H9 (cell line): ENCODE measurements around the gene CLEC17A. TPM values are rescaled to one million over a fixed set of nuclear protein-coding genes. Genes with fewer than 3 reads are reported as not detected.

Experiments used
- DNase-seq: peaks from one replicate; pipeline ENCODE4 v3.0.0-alpha.2; 2017
- H2AFZ ChIP-seq: one replicate; pipeline ENCODE4 v1.6.1; 2013; ENCODE audit warnings: mild to moderate bottlenecking, low read length, control low read depth, moderate library complexity
- H2AK5ac ChIP-seq: 2 replicates; pipeline ENCODE4 v1.6.1; 2013; ENCODE audit warnings: low read length, control low read depth, mixed read lengths; ENCODE audit not compliant: insufficient read length
- H2BK120ac ChIP-seq: one replicate; pipeline ENCODE4 v1.6.1; 2013; ENCODE audit warnings: low read depth, mild to moderate bottlenecking, low read length, control low read depth, inconsistent platforms; ENCODE audit not compliant: poor library complexity, severe bottlenecking
- H2BK12ac ChIP-seq: 2 replicates; pipeline ENCODE4 v1.6.1; 2013; ENCODE audit warnings: low read length, control low read depth, mixed read lengths, low read depth; ENCODE audit not compliant: insufficient read length
- H2BK15ac ChIP-seq: 2 replicates; pipeline ENCODE4 v1.6.1; 2013; ENCODE audit warnings: low read depth, low read length, control low read depth
- H2BK20ac ChIP-seq: one replicate; pipeline ENCODE4 v1.6.1; 2013; ENCODE audit warnings: low read depth, mild to moderate bottlenecking, low read length, control low read depth, inconsistent platforms; ENCODE audit not compliant: poor library complexity, severe bottlenecking
- H2BK5ac ChIP-seq: 2 replicates; pipeline ENCODE4 v1.6.1; 2013; ENCODE audit warnings: low read length, control low read depth, mixed read lengths; ENCODE audit not compliant: insufficient read length
- H3K14ac ChIP-seq: 2 replicates; pipeline ENCODE4 v1.6.1; 2013; ENCODE audit warnings: low read length, control low read depth; ENCODE audit not compliant: insufficient read depth
- H3K18ac ChIP-seq: 2 replicates; pipeline ENCODE4 v1.6.1; 2013; ENCODE audit warnings: low read depth, mild to moderate bottlenecking, mixed read lengths, low read length, control low read depth; ENCODE audit not compliant: insufficient read length
- H3K23ac ChIP-seq: 2 replicates; pipeline ENCODE4 v1.6.1; 2013; ENCODE audit warnings: low read length, control low read depth, mixed read lengths, low read depth; ENCODE audit not compliant: insufficient read length
- H3K23me2 ChIP-seq: 2 replicates; pipeline ENCODE4 v1.6.1; 2013; ENCODE audit warnings: low read depth, mild to moderate bottlenecking, mixed read lengths, low read length, control low read depth; ENCODE audit not compliant: insufficient read length, poor library complexity, severe bottlenecking
- H3K27ac ChIP-seq: 2 replicates; pipeline ENCODE4 v1.5.1; 2013; ENCODE audit warnings: low read length, control low read depth, mixed read lengths, low read depth; ENCODE audit not compliant: insufficient read length
- H3K27me3 ChIP-seq: 2 replicates; pipeline ENCODE4 v1.6.1; 2013; ENCODE audit warnings: low read length, control low read depth, inconsistent platforms; ENCODE audit not compliant: insufficient read depth
- H3K4ac ChIP-seq: 2 replicates; pipeline ENCODE4 v1.6.1; 2013; ENCODE audit warnings: low read depth, mild to moderate bottlenecking, control low read depth, inconsistent platforms, low read length, moderate library complexity
- H3K4me1 ChIP-seq: 2 replicates; pipeline ENCODE4 v1.6.1; 2013; ENCODE audit warnings: low read length, control low read depth, inconsistent platforms; ENCODE audit not compliant: insufficient read depth
- H3K4me2 ChIP-seq: 2 replicates; pipeline ENCODE4 v1.6.1; 2013; ENCODE audit warnings: low read length, control low read depth, mixed read lengths; ENCODE audit not compliant: insufficient read length, insufficient read depth
- H3K56ac ChIP-seq: 2 replicates; pipeline ENCODE4 v1.6.1; 2013; ENCODE audit warnings: low read depth, mild to moderate bottlenecking, mixed read lengths, low read length, control low read depth; ENCODE audit not compliant: insufficient read length
- H3K79me1 ChIP-seq: 2 replicates; pipeline ENCODE4 v1.6.1; 2013; ENCODE audit warnings: low read depth, mild to moderate bottlenecking, moderate library complexity, low read length, control low read depth, inconsistent platforms; ENCODE audit not compliant: insufficient read depth, poor library complexity, severe bottlenecking
- H3K79me2 ChIP-seq: 2 replicates; pipeline ENCODE4 v1.6.1; 2013; ENCODE audit warnings: low read length, control low read depth, inconsistent platforms; ENCODE audit not compliant: insufficient read depth
- H3K9ac ChIP-seq: 2 replicates; pipeline ENCODE4 v1.6.1; 2013; ENCODE audit warnings: low read length, control low read depth, mixed read lengths; ENCODE audit not compliant: insufficient read length; ENCODE audit errors: extremely low read depth
- H3K9me3 ChIP-seq: one replicate; pipeline ENCODE4 v1.6.1; 2013; ENCODE audit warnings: low read depth, low read length, inconsistent platforms; ENCODE audit not compliant: control insufficient read depth
- H3T11ph ChIP-seq: one replicate; pipeline ENCODE4 v1.6.1; 2013; ENCODE audit warnings: mild to moderate bottlenecking, low read length, control low read depth, inconsistent platforms
- H4K20me1 ChIP-seq: one replicate; pipeline ENCODE4 v1.6.1; 2013; ENCODE audit not compliant: control insufficient read depth, insufficient read length, insufficient read depth
- H4K5ac ChIP-seq: 2 replicates; pipeline ENCODE4 v1.6.1; 2013; ENCODE audit warnings: low read depth, mild to moderate bottlenecking, mixed read lengths, low read length, control low read depth; ENCODE audit not compliant: insufficient read length
- H4K8ac ChIP-seq: replicated peaks from 2 replicates; pipeline ENCODE4 v1.6.1; 2013; ENCODE audit warnings: low read length, control low read depth, mixed read lengths, low read depth; ENCODE audit not compliant: insufficient read length
- H4K91ac ChIP-seq: 2 replicates; pipeline ENCODE4 v1.6.1; 2013; ENCODE audit warnings: low read depth, mild to moderate bottlenecking, moderate library complexity, mixed read lengths, low read length, control low read depth; ENCODE audit not compliant: insufficient read length
- H3K27ac Mint-ChIP-seq, 3 experiments: 2 replicates in 2 of 3; 3 replicates in 1 of 3; pipeline ENCODE4 v1.8.0; 2020 to 2021; ENCODE audit warnings: mixed read lengths in 3 of 3, mild to moderate bottlenecking in 1 of 3, moderate library complexity in 1 of 3
- H3K27me3 Mint-ChIP-seq: 2 replicates; pipeline ENCODE4 v1.8.0; 2021; ENCODE audit warnings: low read depth, mild to moderate bottlenecking, moderate library complexity, mixed read lengths
- H3K36me3 Mint-ChIP-seq, 3 experiments: 2 replicates in 2 of 3; 3 replicates in 1 of 3; pipeline ENCODE4 v1.8.0; 2020 to 2021; ENCODE audit warnings: low read depth in 3 of 3, mixed read lengths in 3 of 3; ENCODE audit not compliant: insufficient read depth in 1 of 3
- H3K4me1 Mint-ChIP-seq, 2 experiments: 2 replicates each; pipeline ENCODE4 v1.8.0; 2020; ENCODE audit warnings: mixed read lengths in 2 of 2
- H3K4me3 Mint-ChIP-seq, 2 experiments: 2 replicates in 1 of 2; 3 replicates in 1 of 2; pipeline ENCODE4 v1.8.0; 2020 to 2021; ENCODE audit warnings: mild to moderate bottlenecking in 2 of 2, mixed read lengths in 2 of 2, moderate library complexity in 1 of 2
- H3K9me3 Mint-ChIP-seq, 2 experiments: 2 replicates in 1 of 2; 3 replicates in 1 of 2; pipeline ENCODE4 v1.8.0; 2020; ENCODE audit warnings: mild to moderate bottlenecking in 2 of 2, mixed read lengths in 2 of 2, moderate library complexity in 1 of 2
- CTCF ChIP-seq: fragments of 200-600 bp; sonication (generic); conservative IDR thresholded peaks from 3 replicates; pipeline ENCODE4 v1.8.0; 2021; ENCODE audit warnings: antibody characterized with exemption, mild to moderate bottlenecking
- WGBS: extraction: QIAGEN DNeasy Blood & Tissue Kit; methylation state at CpG from one replicate; pipeline ENCODE4 v1.1.7; 2013; ENCODE audit warnings: missing lambda C conversion rate, low lambda C conversion rate, mixed read lengths; ENCODE audit not compliant: insufficient read length; ENCODE audit errors: extremely low coverage; 5-methylcytosine and 5-hydroxymethylcytosine counted together
- total RNA-seq: library from RNA; stranded (reverse); gene quantifications from 2 replicates; pipeline ENCODE4 v1.2.1, GENCODE V29; 2021

The CLEC17A gene
- total RNA-seq, 1 experiment from 2014 or later = not detected

- H3K27me3 ChIP-seq = no peaks in the 10 kb centered on the region
- H3K27ac Mint-ChIP-seq = no peak overlapping the region
- no peak overlapping the region for H3K4me2 ChIP-seq
- H3K27me3 Mint-ChIP-seq = no peaks in the 10 kb centered on the region
- H3K56ac ChIP-seq = no peak overlapping the region
- H3K9me3 Mint-ChIP-seq = no peaks in the 10 kb centered on the region
- H2BK120ac ChIP-seq = no peak overlapping the region
- no CpG with 5 or more reads among the region's 9 CpGs for WGBS
- no peaks in the 10 kb centered on the region for H3K79me1 ChIP-seq
- no peak overlapping the region for H4K8ac ChIP-seq
- peaks cover 7% of the 10 kb centered on the region in 2 experiments; a peak in 3 of 4 replicates for H3K4me1 Mint-ChIP-seq
- no peak overlapping the region for H2BK12ac ChIP-seq
- H3K9me3 ChIP-seq = no peaks in the 10 kb centered on the region
- H2BK20ac ChIP-seq = no peak overlapping the region
- no peak overlapping the region for H2BK5ac ChIP-seq
- no peaks in the 10 kb centered on the region; the same call in 1 of the 2 replicates for H3K79me2 ChIP-seq
- no peak overlapping the region for H3K23ac ChIP-seq
- no peak overlapping the region for H3T11ph ChIP-seq
- no peak overlapping the region for H4K5ac ChIP-seq
- no peak for DNase-seq
- TF ChIP-seq CTCF = no peak
- H3K36me3 Mint-ChIP-seq = peaks cover 2 to 15% (median 12%) of the 10 kb centered on the region in 3 experiments; a peak in 6 of 7 replicates
- H3K4me1 ChIP-seq = no peaks in the 10 kb centered on the region
- H4K20me1 ChIP-seq = no peaks in the 10 kb centered on the region
- no peak overlapping the region for H3K4me3 Mint-ChIP-seq
- H3K27ac ChIP-seq = no peak overlapping the region
- no peak overlapping the region for H3K18ac ChIP-seq
- no peak overlapping the region for H2AK5ac ChIP-seq
- no peak overlapping the region for H2AFZ ChIP-seq
- no peak overlapping the region for H2BK15ac ChIP-seq
- no peak overlapping the region for H3K14ac ChIP-seq
- no peak overlapping the region for H3K9ac ChIP-seq
- H3K4ac ChIP-seq = no peak overlapping the region
- no peaks in the 10 kb centered on the region for H3K23me2 ChIP-seq
- no peak overlapping the region for H4K91ac ChIP-seq
Observed at GRCh38 chr19:14545716-14546082, 37.2 kb upstream of the CLEC17A start.
